ENCODE data around the gene BTG1. TPM values are rescaled to one million over a fixed set of nuclear protein-coding genes. Genes with fewer than 3 reads are reported as not detected.

BTG1 gene
- total RNA-seq, 2 experiments from 2014 or later, result 32.8 to 93.4 TPM

- H3K4me2 ChIP-seq (ENCODE audit: low read length), result 0 out of 2 replicates have a peak overlapping the region, but pooled peaks have one; percentile 1
- DNase-seq (ENCODE audit: low spot score), result peak; percentile 19
- H3K4me1 ChIP-seq (ENCODE audit: insufficient read depth, low read length, poor library complexity, severe bottlenecking), result peaks cover 13% of the 10 kb centered on the region
- intact Hi-C loops (cut with micrococcal nuclease; ENCODE audit: unreplicated experiment), result no loop called here
- H3K79me2 ChIP-seq (ENCODE audit: insufficient read depth, low read depth, low read length), result no peaks in the 10 kb centered on the region
- no peaks in the 10 kb centered on the region for H3K36me3 ChIP-seq (ENCODE audit: insufficient read depth, low read length)
- TF ChIP-seq EZH2phosphoT487 (IDR thresholded peaks at IDR 0.05; ENCODE audit: borderline replicate concordance, low read depth, low read length) (no peak), CTCF (conservative IDR thresholded peaks at IDR 0.05; ENCODE audit: low read length) (no peak)
- H3K4me3 ChIP-seq (ENCODE audit: low read depth, low read length, poor library complexity, severe bottlenecking), result no peak overlapping the region
- H3K27ac ChIP-seq (ENCODE audit: low read depth, low read length, poor library complexity, severe bottlenecking), result no peak overlapping the region
- BruUV-seq (replicated peaks), result no TSS peak
- POLR2A ChIA-PET, result interaction anchor here (0.8 kb wide), 1 partner anchor 39 kb away, joined by 4 read pairs; the partner anchor contains the start of gene BTG1
- peak overlapping the region; percentile 44; the same call in 1 of the 2 replicates for H2AFZ ChIP-seq (ENCODE audit: low read length)
- H3K9me2 ChIP-seq (ENCODE audit: insufficient read depth, low read length), result no peaks in the 10 kb centered on the region
- H4K20me1 ChIP-seq (ENCODE audit: insufficient read depth, low read length), result no peaks in the 10 kb centered on the region
- peaks cover 10% of the 10 kb centered on the region; the same call in 1 of the 2 replicates for H3K9me3 ChIP-seq (ENCODE audit: low read length)
- CTCF ChIA-PET (ENCODE audit: unreplicated experiment), result no interaction called here
These were observed 39.4 kb upstream of the BTG1 start for GRCh38 chr12:92185052-92185451.

- BruUV-seq (replicated peaks), result no TSS peak
- intact Hi-C loops (cut with micrococcal nuclease; ENCODE audit: unreplicated experiment), result no loop called here
These were observed 37.9 kb upstream of the BTG1 start for GRCh38 chr12:92183575-92183974.

More at GRCh38 chr12:92183575-92183974, 37.9 kb upstream of the BTG1 start:
- Histone ChIP-seq H2AFZ (ENCODE audit: low read length) (no peak overlapping the region), H3K9me3 (ENCODE audit: low read length) (peaks cover 10% of the 10 kb centered on the region; the same call in 1 of the 2 replicates), H3K4me3 (ENCODE audit: low read depth, low read length, poor library complexity, severe bottlenecking) (no peak overlapping the region), H4K20me1 (ENCODE audit: insufficient read depth, low read length) (no peaks in the 10 kb centered on the region), H3K27ac (ENCODE audit: low read depth, low read length, poor library complexity, severe bottlenecking) (no peak overlapping the region), H3K36me3 (ENCODE audit: insufficient read depth, low read length) (no peaks in the 10 kb centered on the region), H3K79me2 (ENCODE audit: insufficient read depth, low read depth, low read length) (no peaks in the 10 kb centered on the region), H3K9me2 (ENCODE audit: insufficient read depth, low read length) (no peaks in the 10 kb centered on the region), H3K4me1 (ENCODE audit: insufficient read depth, low read length, poor library complexity, severe bottlenecking) (peaks cover 13% of the 10 kb centered on the region), H3K4me2 (ENCODE audit: low read length) (no peak overlapping the region)
- ChIA-PET CTCF (ENCODE audit: unreplicated experiment) (no interaction called here), POLR2A (interaction anchor here (0.7 to 1.0 kb wide), 3 partner anchors 30 to 99 kb away, joined by 3 to 4 read pairs (median 3); no protein-coding TSS in a partner anchor)
- no peak for DNase-seq (ENCODE audit: low spot score)
- TF ChIP-seq CTCF (conservative IDR thresholded peaks at IDR 0.05; ENCODE audit: low read length) (no peak), EZH2phosphoT487 (IDR thresholded peaks at IDR 0.05; ENCODE audit: borderline replicate concordance, low read depth, low read length) (no peak)
